OCI-LY3 (cell line): Measurements from ENCODE around the gene GFI1B.

Experiments used
- CTCF ChIP-seq: fragments of 200-600, 300-600 bp; sonication (generic); IDR thresholded peaks from 2 replicates; pipeline ENCODE4 v1.5.1; 2014; ENCODE audit warnings: antibody characterized with exemption, low read length, low read depth
- EZH2phosphoT487 ChIP-seq: fragments of 200-600 bp; shearing (Covaris generic); IDR thresholded peaks from 2 replicates; pipeline ENCODE4 v1.6.1; 2018; ENCODE audit warnings: antibody characterized with exemption, mixed run types, low read depth

DNA sequence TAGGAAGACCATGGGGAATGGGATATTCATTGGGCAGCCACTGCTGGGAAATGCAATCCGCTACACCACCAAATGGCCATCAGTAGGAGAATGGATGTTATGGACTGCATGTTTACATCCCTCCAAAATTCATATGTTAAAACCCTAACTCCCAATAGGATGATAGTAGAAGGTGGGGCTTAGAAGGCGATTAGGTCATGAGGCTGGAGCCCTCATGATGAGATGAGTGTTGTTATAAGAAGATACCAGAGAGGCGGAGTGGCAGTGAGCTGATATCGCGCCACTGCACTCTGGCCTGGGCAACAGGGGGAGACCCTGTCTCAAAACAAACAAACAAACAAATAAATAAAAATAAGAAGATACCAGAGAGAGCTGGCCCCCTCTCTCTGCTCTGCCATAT, 36.2 kb downstream of the GFI1B start:
- TF ChIP-seq CTCF (no peak), EZH2phosphoT487 (no peak)
